SJSA1 (cell line): Measurements from ENCODE around the gene TTC36. TPM values are rescaled to one million over a fixed set of nuclear protein-coding genes. Genes with fewer than 3 reads are reported as not detected.

Experiments used
- DNase-seq, 2 experiments: peaks; one replicate each; pipeline ENCODE4 v3.0.0-alpha.2; 2015 to 2020; ENCODE audit warnings: low spot score in 2 of 2, low read depth in 1 of 2
- H3K27ac ChIP-seq: fragments of 250-450 bp; sonication (Bioruptor Pico); 2 replicates; pipeline ENCODE4 v1.5.1; 2020; ENCODE audit warnings: mild to moderate bottlenecking, moderate library complexity
- H3K27me3 ChIP-seq: fragments of 250-450 bp; sonication (Bioruptor Pico); replicated peaks from 2 replicates; pipeline ENCODE4 v1.5.1; 2020; ENCODE audit warnings: mild to moderate bottlenecking, moderate library complexity
- H3K36me3 ChIP-seq: fragments of 250-450 bp; sonication (Bioruptor Pico); 2 replicates; pipeline ENCODE4 v1.5.1; 2020; ENCODE audit warnings: mild to moderate bottlenecking
- H3K4me1 ChIP-seq: fragments of 250-450 bp; sonication (Bioruptor Pico); replicated peaks from 2 replicates; pipeline ENCODE4 v1.6.1; 2021; ENCODE audit warnings: mild to moderate bottlenecking
- H3K4me3 ChIP-seq: fragments of 250-450 bp; sonication (Bioruptor Pico); 2 replicates; pipeline ENCODE4 v1.5.1; 2020; ENCODE audit warnings: mild to moderate bottlenecking
- H3K9me3 ChIP-seq: fragments of 250-450 bp; sonication (Bioruptor Pico); replicated peaks from 2 replicates; pipeline ENCODE4 v1.5.1; 2020; ENCODE audit warnings: mild to moderate bottlenecking
- total RNA-seq: library from RNA; depleted of rRNA; stranded (reverse); fragments of >200 nt; shearing (Covaris generic); gene quantifications from 2 replicates; pipeline ENCODE4 v1.2.3, GENCODE V29; 2014

TTC36 gene
- total RNA-seq, 1 experiment from 2014 or later, result not detected

GRCh38 chr11:118524757-118525470 lies 2.4 kb upstream of the TTC36 start:
- Histone ChIP-seq H3K27ac (no peak overlapping the region), H3K36me3 (peaks cover 8% of the 10 kb centered on the region), H3K9me3 (no peaks in the 10 kb centered on the region), H3K4me1 (peaks cover under 1% of the 10 kb centered on the region; the same call in 1 of the 2 replicates), H3K27me3 (no peaks in the 10 kb centered on the region), H3K4me3 (no peak overlapping the region)
- DNase-seq, result no peak

GRCh38 chr11:118526688-118527087 lies 586 bp upstream of the TTC36 start:
- Histone ChIP-seq H3K36me3 (peaks cover 3% of the 10 kb centered on the region; the same call in 1 of the 2 replicates), H3K4me1 (peaks cover 13% of the 10 kb centered on the region), H3K27me3 (no peaks in the 10 kb centered on the region), H3K27ac (no peak overlapping the region), H3K4me3 (no peak overlapping the region), H3K9me3 (0 out of 2 replicates have a peak, but pooled peaks cover 3% of the 10 kb centered on the region)
- DNase-seq, result no peak

- no peaks in the 10 kb centered on the region for H3K27me3 ChIP-seq
- H3K4me1 ChIP-seq, result peaks cover 13% of the 10 kb centered on the region
- no peak overlapping the region for H3K4me3 ChIP-seq
- H3K27ac ChIP-seq, result no peak overlapping the region
- 0 out of 2 replicates have a peak, but pooled peaks cover 3% of the 10 kb centered on the region for H3K9me3 ChIP-seq
- H3K36me3 ChIP-seq, result no peaks in the 10 kb centered on the region
- no peak for DNase-seq
These were observed 1.2 kb downstream of the TTC36 start for GRCh38 chr11:118528511-118528910.

GRCh38 chr11:118529584-118530175 lies 2.4 kb downstream of the TTC36 start:
- Histone ChIP-seq H3K4me3 (no peak overlapping the region), H3K27me3 (no peaks in the 10 kb centered on the region), H3K27ac (no peak overlapping the region), H3K9me3 (0 out of 2 replicates have a peak, but pooled peaks cover 3% of the 10 kb centered on the region), H3K36me3 (no peaks in the 10 kb centered on the region), H3K4me1 (peaks cover 13% of the 10 kb centered on the region)
- no peak for DNase-seq

GRCh38 chr11:118530180-118530682 lies 3.0 kb downstream of the TTC36 start:
- H3K36me3 ChIP-seq, result no peaks in the 10 kb centered on the region
- H3K4me1 ChIP-seq, result peaks cover 13% of the 10 kb centered on the region
- H3K4me3 ChIP-seq, result peak overlapping the region; percentile 67
- no peaks in the 10 kb centered on the region for H3K27me3 ChIP-seq
- 0 out of 2 replicates have a peak, but pooled peaks cover 3% of the 10 kb centered on the region for H3K9me3 ChIP-seq
- no peak for DNase-seq
- no peak overlapping the region for H3K27ac ChIP-seq

GRCh38 chr11:118530683-118531596 lies 3.7 kb downstream of the TTC36 start, which contains the start of gene TMEM25:
TSS of gene TMEM25 (plus strand) at chr11:118531192. CDS start at chr11:118531802, 610 bp downstream.
- peak within 1 kb of the TSS; percentile 67 for H3K4me3 ChIP-seq
- H3K4me1 ChIP-seq, result peaks cover 13% of the 10 kb centered on the region
- H3K36me3 ChIP-seq, result no peaks in the 10 kb centered on the region
- DNase-seq, result peak in 1 of 2 experiments; percentile 30
- 0 out of 2 replicates have a peak, but pooled peaks cover 3% of the 10 kb centered on the region for H3K9me3 ChIP-seq
- H3K27ac ChIP-seq, result no peak within 1 kb of the TSS
- no peaks in the 10 kb centered on the region for H3K27me3 ChIP-seq

GRCh38 chr11:118531597-118532084 lies 4.4 kb downstream of the TTC36 start:
- Histone ChIP-seq H3K36me3 (no peaks in the 10 kb centered on the region), H3K9me3 (0 out of 2 replicates have a peak, but pooled peaks cover 3% of the 10 kb centered on the region), H3K27ac (no peak overlapping the region), H3K4me3 (peak overlapping the region; percentile 67), H3K27me3 (no peaks in the 10 kb centered on the region), H3K4me1 (peaks cover 13% of the 10 kb centered on the region)
- no peak for DNase-seq

- Histone ChIP-seq H3K36me3 (no peaks in the 10 kb centered on the region), H3K27me3 (no peaks in the 10 kb centered on the region), H3K27ac (no peak overlapping the region), H3K4me1 (peaks cover 13% of the 10 kb centered on the region), H3K9me3 (0 out of 2 replicates have a peak, but pooled peaks cover 3% of the 10 kb centered on the region), H3K4me3 (no peak overlapping the region)
- no peak for DNase-seq
These were observed 4.8 kb downstream of the TTC36 start for GRCh38 chr11:118532091-118532490.

- Histone ChIP-seq H3K27me3 (no peaks in the 10 kb centered on the region), H3K4me1 (peaks cover 23% of the 10 kb centered on the region), H3K27ac (no peak overlapping the region), H3K4me3 (no peak overlapping the region), H3K9me3 (0 out of 2 replicates have a peak, but pooled peaks cover 3% of the 10 kb centered on the region), H3K36me3 (no peaks in the 10 kb centered on the region)
- no peak for DNase-seq
These were observed 5.8 kb downstream of the TTC36 start for GRCh38 chr11:118532852-118533768.

- DNase-seq, result no peak
- H3K36me3 ChIP-seq, result no peaks in the 10 kb centered on the region
- H3K4me3 ChIP-seq, result no peak overlapping the region
- 0 out of 2 replicates have a peak, but pooled peaks cover 3% of the 10 kb centered on the region for H3K9me3 ChIP-seq
- H3K4me1 ChIP-seq, result peaks cover 29% of the 10 kb centered on the region
- H3K27me3 ChIP-seq, result no peaks in the 10 kb centered on the region
- no peak overlapping the region for H3K27ac ChIP-seq
These were observed 6.8 kb downstream of the TTC36 start for GRCh38 chr11:118533769-118534729.

- H3K4me1 ChIP-seq, result peaks cover 29% of the 10 kb centered on the region
- H3K9me3 ChIP-seq, result 0 out of 2 replicates have a peak, but pooled peaks cover 3% of the 10 kb centered on the region
- no peak overlapping the region for H3K27ac ChIP-seq
- no peaks in the 10 kb centered on the region for H3K36me3 ChIP-seq
- DNase-seq, result no peak
- no peaks in the 10 kb centered on the region for H3K27me3 ChIP-seq
- no peak overlapping the region for H3K4me3 ChIP-seq
These were observed 8.0 kb downstream of the TTC36 start for GRCh38 chr11:118535261-118535660.
